Adipocyte (in vitro differentiated cells): Measurements from ENCODE around the gene ZNF440.
"Not testable (repeated sequence)": the region's sequence is repeated elsewhere in the genome, so short reads cannot be mapped to it uniquely, and the experiment has no call there.

Source experiments
- DNase-seq: peaks from one replicate; pipeline ENCODE4 v3.0.0-alpha.2; 2015; ENCODE audit warnings: low read depth
- H3K27me3 ChIP-seq: replicated peaks from 2 replicates; pipeline ENCODE4 v1.7.0; 2013; ENCODE audit warnings: mild to moderate bottlenecking, low read length, moderate library complexity; ENCODE audit not compliant: control insufficient read depth, insufficient read depth
- H3K36me3 ChIP-seq: 2 replicates; pipeline ENCODE4 v1.7.0; 2013; ENCODE audit warnings: low read length, mild to moderate bottlenecking, moderate library complexity; ENCODE audit not compliant: control insufficient read depth, insufficient read depth, severe bottlenecking
- H3K4me1 ChIP-seq: 2 replicates; pipeline ENCODE4 v1.7.0; 2013; ENCODE audit warnings: mild to moderate bottlenecking, low read length, moderate library complexity; ENCODE audit not compliant: control insufficient read depth, insufficient read depth
- H3K4me3 ChIP-seq: 2 replicates; pipeline ENCODE4 v1.7.0; 2013; ENCODE audit warnings: mild to moderate bottlenecking, low read length, moderate library complexity
- H3K9ac ChIP-seq: 2 replicates; pipeline ENCODE4 v1.7.0; 2013; ENCODE audit warnings: mild to moderate bottlenecking, low read length, moderate library complexity
- H3K9me3 ChIP-seq: 2 replicates; pipeline ENCODE4 v1.7.0; 2013; ENCODE audit warnings: mild to moderate bottlenecking, low read length, moderate library complexity; ENCODE audit not compliant: control insufficient read depth

ZNF440 gene

GRCh38 chr19:11814029-11814699 lies at the start of gene ZNF440:
ZNF440 (plus strand) TSS chr19:11814273; CDS start chr19:11814448, 175 bp downstream.
- Histone ChIP-seq H3K27me3 (no peaks in the 10 kb centered on the region), H3K4me1 (peaks cover 4% of the 10 kb centered on the region), H3K4me3 (peak within 1 kb of the TSS; percentile 91), H3K9me3 (peaks cover 8% of the 10 kb centered on the region), H3K36me3 (no peaks in the 10 kb centered on the region), H3K9ac (peak within 1 kb of the TSS; percentile 93)
- DNase-seq, result peak; percentile 97

GRCh38 chr19:11766597-11767591 lies 47.2 kb upstream of the ZNF440 start, which contains the start of gene ZNF441:
ZNF441 (plus strand) TSS chr19:11767000; CDS start chr19:11767194, 194 bp downstream.
- peak; percentile 98 for DNase-seq
- peak within 1 kb of the TSS; percentile 92 for H3K9ac ChIP-seq
- H3K4me1 ChIP-seq, result peaks cover 10% of the 10 kb centered on the region
- peak within 1 kb of the TSS; percentile 93 for H3K4me3 ChIP-seq
- peaks cover 23% of the 10 kb centered on the region for H3K9me3 ChIP-seq
- H3K36me3 ChIP-seq, result no peaks in the 10 kb centered on the region
- no peaks in the 10 kb centered on the region for H3K27me3 ChIP-seq

GRCh38 chr19:11767633-11768133 lies 46.4 kb upstream of the ZNF440 start:
- Histone ChIP-seq H3K4me1 (peaks cover 10% of the 10 kb centered on the region), H3K36me3 (no peaks in the 10 kb centered on the region), H3K27me3 (no peaks in the 10 kb centered on the region), H3K9me3 (peaks cover 29% of the 10 kb centered on the region), H3K4me3 (peak overlapping the region; percentile 93), H3K9ac (peak overlapping the region; percentile 92)
- DNase-seq, result peak; percentile 68

GRCh38 chr19:11769995-11770394 lies 44.1 kb upstream of the ZNF440 start:
- H3K36me3 ChIP-seq, result no peaks in the 10 kb centered on the region
- H3K4me3 ChIP-seq, result no peak overlapping the region
- peaks cover 10% of the 10 kb centered on the region for H3K4me1 ChIP-seq
- H3K27me3 ChIP-seq, result no peaks in the 10 kb centered on the region
- DNase-seq, result no peak
- H3K9ac ChIP-seq, result no peak overlapping the region
- peaks cover 37% of the 10 kb centered on the region for H3K9me3 ChIP-seq

GRCh38 chr19:11771520-11771919 lies 42.6 kb upstream of the ZNF440 start:
- H3K27me3 ChIP-seq, H3K9ac ChIP-seq, H3K36me3 ChIP-seq, DNase-seq, H3K4me3 ChIP-seq: not testable (repeated sequence)
- H3K4me1 ChIP-seq, result peaks cover 10% of the 10 kb centered on the region
- H3K9me3 ChIP-seq, result peaks cover 49% of the 10 kb centered on the region

- Histone ChIP-seq H3K9me3 (peaks cover 88% of the 10 kb centered on the region), H3K36me3 (peaks cover 54% of the 10 kb centered on the region)
- DNase-seq, H3K27me3 ChIP-seq, H3K4me3 ChIP-seq, H3K9ac ChIP-seq, H3K4me1 ChIP-seq: not testable (repeated sequence)
These were observed 37.4 kb upstream of the ZNF440 start for GRCh38 chr19:11776669-11777068.

GRCh38 chr19:11780431-11781020 lies 33.5 kb upstream of the ZNF440 start:
- H3K27me3 ChIP-seq, result no peaks in the 10 kb centered on the region
- H3K4me3 ChIP-seq, result peak overlapping the region; percentile 74
- H3K9me3 ChIP-seq, result peaks cover 98% of the 10 kb centered on the region
- no peak overlapping the region for H3K9ac ChIP-seq
- H3K36me3 ChIP-seq, result peaks cover 79% of the 10 kb centered on the region
- DNase-seq, result no peak
- no peaks in the 10 kb centered on the region for H3K4me1 ChIP-seq

- H3K9me3 ChIP-seq, result peaks cover 98% of the 10 kb centered on the region
- H3K36me3 ChIP-seq, result peaks cover 72% of the 10 kb centered on the region
- no peak overlapping the region for H3K9ac ChIP-seq
- H3K27me3 ChIP-seq, result no peaks in the 10 kb centered on the region
- peak overlapping the region; percentile 74 for H3K4me3 ChIP-seq
- DNase-seq, result no peak
- H3K4me1 ChIP-seq, result no peaks in the 10 kb centered on the region
These were observed 32.6 kb upstream of the ZNF440 start for GRCh38 chr19:11781295-11782057.

GRCh38 chr19:11783767-11784166 lies 30.3 kb upstream of the ZNF440 start:
- no peaks in the 10 kb centered on the region for H3K4me1 ChIP-seq
- peaks cover 52% of the 10 kb centered on the region for H3K36me3 ChIP-seq
- peak overlapping the region; percentile 74 for H3K4me3 ChIP-seq
- no peak for DNase-seq
- no peak overlapping the region for H3K9ac ChIP-seq
- peaks cover 98% of the 10 kb centered on the region for H3K9me3 ChIP-seq
- no peaks in the 10 kb centered on the region for H3K27me3 ChIP-seq

GRCh38 chr19:11784356-11784755 lies 29.7 kb upstream of the ZNF440 start:
- Histone ChIP-seq H3K9ac (no peak overlapping the region), H3K9me3 (peaks cover 98% of the 10 kb centered on the region), H3K4me1 (no peaks in the 10 kb centered on the region), H3K36me3 (peaks cover 46% of the 10 kb centered on the region), H3K4me3 (peak overlapping the region; percentile 74), H3K27me3 (no peaks in the 10 kb centered on the region)
- no peak for DNase-seq
